Hematopoietic multipotent progenitor cell treated with erythropoietin and hydrocortisone succinate and interleukin-3 and kit ligand, for 4 days (in vitro differentiated cells): ENCODE data around the gene PRDX1.
A peak's percentile ranks its signal among the peaks of the same experiment; 100 is the strongest.
"Not testable (repeated sequence)": the region's sequence is repeated elsewhere in the genome, so short reads cannot be mapped to it uniquely, and the experiment has no call there.

Source experiments
- DNase-seq: peaks from one replicate; pipeline ENCODE4 v3.0.0-alpha.2; 2015

PRDX1 gene

GRCh38 chr1:45501505-45501859, 20.2 kb downstream of the PRDX1 start:
- no peak for DNase-seq

DNA sequence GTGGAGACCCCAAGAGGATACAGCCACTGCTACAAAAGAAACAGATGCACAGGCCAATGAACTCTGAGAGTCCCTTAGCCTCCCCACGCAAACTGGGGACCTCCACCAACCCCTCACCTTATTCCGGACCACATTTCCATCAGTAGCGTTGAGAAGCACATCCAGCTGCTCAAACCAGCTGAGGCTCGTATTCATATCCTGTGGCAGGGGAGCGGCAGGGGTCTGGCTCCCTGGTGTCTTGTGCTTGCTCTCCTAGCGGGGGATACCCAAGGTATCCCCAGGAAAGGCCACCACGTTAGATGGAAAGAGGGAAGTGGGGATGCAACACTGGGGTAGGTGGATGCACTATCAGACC, 22.3 kb downstream of the PRDX1 start:
- DNase-seq = no peak

DNA sequence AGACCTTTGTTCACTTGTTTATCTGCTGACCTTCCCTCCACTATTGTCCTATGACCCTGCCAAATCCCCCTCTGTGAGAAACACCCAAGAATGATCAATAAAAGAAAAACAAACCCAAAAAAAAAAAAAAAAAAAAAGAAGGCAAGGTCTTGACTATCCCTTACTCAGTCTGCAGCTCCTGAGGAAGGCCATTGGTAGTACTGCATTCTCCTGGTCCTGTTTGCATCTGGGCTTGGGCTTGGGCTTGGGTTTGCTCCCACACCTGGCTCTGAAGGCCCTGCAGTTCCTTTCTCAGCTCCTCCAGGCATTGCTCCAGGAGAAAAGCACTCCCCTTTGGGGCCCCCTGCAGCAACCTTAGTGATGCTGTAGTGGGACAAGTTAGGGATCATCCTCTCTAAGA, 23.4 kb downstream of the PRDX1 start:
- DNase-seq = no peak

DNA sequence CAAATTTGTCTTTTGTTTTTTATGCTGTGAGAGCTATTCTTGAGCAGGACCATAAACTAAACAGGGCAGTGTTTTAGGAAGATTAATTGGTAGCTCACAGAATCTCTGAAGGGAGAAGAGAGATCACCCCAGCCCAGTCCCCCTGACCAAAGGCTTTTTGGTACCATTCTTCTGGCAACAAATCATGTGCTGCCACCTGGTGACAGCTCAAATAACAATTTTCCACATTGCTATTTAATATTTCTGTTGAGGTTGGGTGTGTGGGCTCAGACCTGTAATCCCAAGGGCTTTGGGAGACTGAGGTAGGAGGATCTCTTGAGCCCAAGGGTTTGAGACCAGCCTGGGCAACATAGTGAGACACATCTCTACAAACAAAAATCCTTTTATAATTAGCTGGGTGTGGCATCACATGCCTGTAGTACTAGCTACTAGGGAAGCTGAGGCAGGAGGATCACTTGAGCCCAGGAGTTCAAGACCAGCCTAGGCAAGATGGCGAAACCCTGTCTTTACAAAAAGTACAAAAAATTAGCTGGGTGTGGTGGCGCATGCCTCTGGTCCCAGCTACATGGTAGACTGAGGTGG, 28.5 kb downstream of the PRDX1 start:
- peak; percentile 84 for DNase-seq

GRCh38 chr1:45492691-45493090, 29.0 kb downstream of the PRDX1 start:
- no peak for DNase-seq

DNA sequence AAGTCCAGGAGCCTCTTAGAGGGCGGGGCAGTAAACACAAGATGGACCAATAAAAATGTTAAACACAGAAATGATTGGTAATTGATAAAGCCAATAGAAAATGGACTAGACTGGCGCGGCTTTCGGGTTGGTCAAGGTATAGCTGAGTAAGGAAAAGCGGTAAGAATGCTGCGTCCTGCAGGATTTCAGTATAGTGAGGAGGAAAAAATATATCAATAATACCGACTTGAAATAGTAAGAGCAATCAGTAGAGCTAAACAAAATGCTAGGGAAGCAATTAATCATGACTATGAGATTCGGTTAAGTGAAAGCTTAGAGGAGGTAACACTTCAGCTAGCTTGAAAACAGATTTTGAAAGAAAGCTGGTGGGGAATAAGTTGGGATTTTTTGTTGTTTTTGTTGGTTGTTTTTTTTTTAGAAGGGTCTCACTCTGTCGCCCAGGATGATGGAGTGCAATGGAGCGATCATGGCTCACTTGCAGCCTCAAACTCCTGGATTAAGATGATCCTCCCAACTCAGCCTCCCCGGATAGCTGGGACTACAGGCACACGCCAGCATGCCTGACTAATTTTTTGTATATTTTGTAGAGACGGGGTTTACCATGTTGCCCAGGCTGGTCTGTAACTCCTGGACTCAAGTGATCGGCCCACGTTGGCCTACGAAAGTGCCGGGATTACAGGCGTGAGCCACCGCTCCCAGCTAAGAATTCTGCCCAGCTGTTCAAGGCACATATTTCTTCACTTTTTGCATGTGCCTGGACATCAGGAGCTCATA, 30.0 kb downstream of the PRDX1 start:
- no peak for DNase-seq

GRCh38 chr1:45490626-45491486, 30.8 kb downstream of the PRDX1 start, which contains the start of gene TESK2:
TSS of gene TESK2 (minus strand) at chr1:45491163. CDS start at chr1:45457785, 33,378 bp downstream.
- DNase-seq = peak; percentile 100

DNA sequence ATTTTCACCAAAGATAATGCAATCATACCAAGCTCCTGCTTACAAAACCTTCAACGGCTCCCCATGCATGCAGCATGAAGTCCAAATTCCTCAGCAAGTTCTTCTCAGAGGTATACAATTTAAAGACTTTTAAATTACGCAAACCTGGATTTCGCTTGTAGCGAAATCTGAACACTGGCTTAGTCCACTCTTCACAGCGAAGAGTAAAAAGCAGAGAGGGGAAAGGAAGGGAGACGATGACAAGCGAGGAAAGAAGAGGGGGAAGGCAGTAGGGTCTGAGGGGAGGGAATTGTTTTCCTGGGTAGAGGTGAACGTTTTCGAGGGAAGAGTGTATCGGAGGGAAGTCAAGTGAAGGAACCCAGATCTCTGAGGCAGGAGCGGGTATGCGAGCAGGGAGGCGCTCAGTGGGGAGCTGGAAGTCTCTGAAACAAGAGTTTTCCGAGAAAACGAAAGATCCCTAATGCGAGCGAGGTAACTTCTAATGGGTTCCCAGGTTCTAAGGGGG, 31.5 kb downstream of the PRDX1 start:
- DNase-seq = peak; percentile 33

- DNase-seq = not testable (repeated sequence)
These were observed 32.3 kb downstream of the PRDX1 start for GRCh38 chr1:45489379-45489778.

DNA sequence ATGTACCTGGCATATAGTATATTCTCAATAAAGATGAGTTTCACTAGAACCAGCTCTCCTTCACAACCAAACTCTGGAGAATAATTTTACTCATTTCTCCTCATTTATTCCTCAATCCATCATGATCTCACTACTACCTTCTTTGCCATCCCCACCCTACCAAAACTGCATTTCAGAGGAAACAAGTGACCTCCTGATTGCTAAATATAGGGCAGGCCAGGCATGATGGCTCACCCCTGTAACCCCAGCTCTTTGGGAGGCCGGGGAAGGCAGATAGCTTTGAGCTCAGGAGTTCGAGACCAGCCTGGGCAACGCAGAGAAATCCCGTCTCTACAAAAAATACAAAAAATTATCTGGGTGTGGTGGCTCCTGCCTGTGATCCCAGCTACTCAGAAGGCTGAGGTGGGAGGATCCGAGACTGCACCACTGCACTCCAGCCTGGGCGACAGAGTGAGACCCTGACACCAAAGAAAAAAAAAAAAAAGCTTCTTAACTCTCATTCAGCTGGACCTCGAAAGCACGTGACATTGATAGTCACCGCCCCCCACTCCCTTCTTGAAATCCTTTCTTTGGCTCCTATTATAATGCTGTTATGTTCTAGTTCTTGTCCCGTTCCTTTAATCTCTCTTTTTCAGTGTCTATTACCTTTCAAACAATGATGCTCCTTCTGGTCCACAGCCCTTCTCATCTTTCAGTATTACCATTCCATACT, 32.9 kb downstream of the PRDX1 start:
- no peak for DNase-seq

DNA sequence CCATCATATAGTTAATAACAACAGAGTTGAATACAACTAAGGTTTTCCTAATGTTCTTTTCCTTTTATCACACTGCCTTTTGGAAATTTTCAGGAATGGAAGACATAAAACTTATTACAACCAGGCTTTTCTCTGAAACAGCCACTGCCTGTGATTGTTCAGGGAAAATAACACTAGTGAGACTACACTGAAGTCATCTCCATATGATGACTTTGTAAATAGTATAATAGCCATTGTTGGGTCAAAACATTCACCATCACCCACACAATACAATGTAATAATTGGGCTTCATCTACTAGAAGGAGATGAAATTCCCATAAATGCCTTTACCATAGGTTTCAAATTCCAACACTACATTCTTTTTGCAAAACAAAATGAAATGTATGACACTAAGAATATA, 35.7 kb downstream of the PRDX1 start:
- DNase-seq = no peak

DNA sequence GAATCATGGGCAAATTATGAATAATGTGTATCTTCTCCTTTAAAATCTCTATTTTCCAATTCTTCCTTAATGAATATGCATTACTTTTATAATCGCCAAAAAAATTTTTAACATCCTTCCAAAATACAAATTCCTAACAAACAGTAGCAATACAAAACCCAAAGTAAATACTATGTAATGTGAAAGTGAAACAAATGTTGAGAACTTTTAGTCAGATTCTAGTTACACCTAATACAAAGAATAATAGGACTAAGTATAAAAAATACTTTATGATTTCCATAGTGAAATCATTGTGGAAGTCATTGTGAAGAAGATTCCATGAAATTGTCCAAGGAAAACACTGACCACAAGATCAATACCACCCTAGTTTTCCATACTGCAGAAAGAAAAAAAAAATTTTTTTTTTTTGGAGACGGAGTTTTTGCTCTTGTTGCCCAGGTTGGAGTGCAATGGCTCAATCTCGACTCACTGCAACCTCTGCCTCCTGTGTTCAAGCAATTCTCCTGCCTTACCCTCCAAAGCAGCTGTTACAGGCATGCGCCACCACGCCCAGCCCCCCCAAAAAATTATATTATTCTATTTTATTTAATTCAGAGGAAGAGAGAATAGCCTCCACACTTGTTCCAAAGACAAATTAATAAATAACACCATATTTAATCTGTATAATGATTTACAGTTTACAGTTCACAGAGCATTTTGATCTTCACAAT, 42.5 kb downstream of the PRDX1 start:
- DNase-seq = no peak

- DNase-seq = no peak
These were observed 43.4 kb downstream of the PRDX1 start for GRCh38 chr1:45478121-45478814.

- DNase-seq = no peak
These were observed 44.0 kb downstream of the PRDX1 start for GRCh38 chr1:45477646-45478045.

DNA sequence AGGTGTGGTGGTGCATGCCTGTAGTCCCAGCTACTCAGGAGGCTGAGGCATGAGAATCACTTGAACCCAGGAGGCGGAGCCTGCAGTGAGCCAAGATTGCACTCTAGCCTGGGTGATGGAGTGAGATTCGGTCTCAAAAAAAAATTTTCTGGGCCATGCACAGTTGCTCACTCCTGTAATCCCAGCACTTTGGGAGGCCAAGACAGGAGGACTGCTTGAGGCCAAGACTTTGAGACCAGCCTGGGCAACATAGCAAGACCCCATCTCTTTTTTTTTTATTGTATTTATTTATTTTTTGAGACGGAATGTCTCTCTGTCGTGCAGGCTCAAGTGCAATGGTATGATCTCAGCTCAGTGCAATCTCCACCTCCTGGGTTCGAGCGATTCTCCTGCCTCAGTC, 47.5 kb downstream of the PRDX1 start:
- DNase-seq = not testable (repeated sequence)

DNA sequence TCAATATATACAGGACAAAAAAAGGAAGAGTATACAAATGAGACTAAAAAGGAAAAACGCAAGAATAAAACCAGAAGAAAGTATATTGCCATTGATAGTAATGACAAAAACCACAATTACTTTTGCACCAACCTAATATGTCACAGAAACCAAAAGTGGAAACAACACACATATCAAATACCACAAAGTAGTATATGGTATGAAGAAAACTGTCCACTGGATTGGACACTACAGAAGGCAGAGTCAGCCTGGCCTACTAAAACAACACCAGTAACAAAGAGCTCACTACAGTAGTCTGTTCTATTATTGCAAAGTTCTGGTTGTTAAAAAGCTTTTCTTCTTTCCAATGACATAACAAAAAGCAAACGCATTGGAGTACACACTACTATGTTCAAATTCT, 48.4 kb downstream of the PRDX1 start:
- no peak for DNase-seq

DNA sequence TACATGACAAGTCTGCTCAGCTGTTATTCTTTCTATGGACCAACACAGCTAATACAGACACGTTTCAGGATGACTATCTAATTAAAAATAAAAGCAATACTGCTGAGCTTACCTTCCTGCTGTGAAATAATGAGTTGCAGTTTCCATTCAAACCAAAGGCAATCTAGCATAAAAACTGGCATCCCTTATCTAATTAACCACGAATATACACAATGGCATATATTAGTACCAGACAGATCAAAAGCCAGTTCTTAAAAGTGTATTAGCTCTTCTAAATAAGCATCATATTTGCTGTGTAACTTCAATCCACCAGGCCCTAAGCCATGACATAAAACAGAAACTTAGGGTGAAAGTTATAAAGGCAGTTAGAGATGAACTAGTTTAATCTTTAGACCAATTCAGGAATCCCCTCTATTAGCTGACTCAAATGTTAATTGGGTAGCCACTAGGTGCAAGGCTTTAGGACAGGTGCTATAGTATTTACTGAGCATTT, 51.3 kb downstream of the PRDX1 start:
- no peak for DNase-seq

DNA sequence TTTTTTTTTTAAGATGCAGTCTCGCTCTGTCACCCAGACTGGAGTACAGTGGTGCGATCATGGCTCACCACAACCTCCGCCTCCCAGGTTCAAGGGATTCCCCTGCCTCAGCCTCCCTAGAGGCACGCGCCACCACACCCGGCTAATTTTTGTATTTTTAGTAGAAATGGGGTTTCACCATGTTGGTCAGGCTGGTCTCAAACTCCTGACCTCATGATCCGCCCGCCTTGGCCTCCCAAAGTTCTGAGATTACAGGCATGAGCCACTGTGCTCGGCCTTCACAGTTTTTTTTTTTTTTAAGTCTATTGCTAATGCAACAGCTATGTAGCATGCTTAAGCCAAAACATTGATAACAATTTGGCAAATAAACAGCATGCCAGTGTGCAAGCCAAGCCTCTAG, 54.3 kb downstream of the PRDX1 start:
- not testable (repeated sequence) for DNase-seq

DNA sequence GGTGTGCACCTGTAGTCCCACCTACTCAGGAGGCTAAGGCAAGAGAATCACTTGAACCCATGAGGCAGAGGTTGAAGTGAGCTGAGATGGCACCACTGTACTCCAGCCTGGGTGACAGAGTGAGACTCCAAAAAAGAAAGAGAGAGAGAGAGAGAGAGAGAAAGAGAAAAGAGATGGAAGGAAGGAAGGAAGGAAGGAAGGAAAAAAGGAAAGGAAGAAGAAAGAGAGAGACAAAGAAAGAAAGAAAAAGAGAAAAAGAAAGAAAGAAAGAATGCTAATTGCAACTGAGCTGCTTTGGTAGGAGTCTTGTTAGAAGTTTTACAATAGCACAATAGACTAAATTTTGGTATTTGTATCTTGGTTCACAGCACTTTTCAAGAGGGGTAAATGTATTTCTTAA, 56.4 kb downstream of the PRDX1 start:
- DNase-seq = no peak
